Hepatocyte (in vitro differentiated cells): ENCODE data around the gene ACP6.

Experiments used
- CTCF ChIP-seq: fragments of 200-600 bp; sonication (generic); IDR thresholded peaks from 2 replicates; pipeline ENCODE4 v1.5.1; 2016; ENCODE audit warnings: antibody characterized with exemption, mild to moderate bottlenecking; ENCODE audit not compliant: poor library complexity
- EZH2 ChIP-seq: fragments of 200-600 bp; sonication (generic); IDR thresholded peaks from 2 replicates; pipeline ENCODE4 v1.6.1; 2016; ENCODE audit warnings: antibody characterized with exemption, mild to moderate bottlenecking, borderline replicate concordance

GRCh38 chr1:147624529-147624928 lies 45.8 kb downstream of the ACP6 start:
- TF ChIP-seq EZH2: no peak
- no peak for TF ChIP-seq CTCF
